Endometrial microvascular endothelial cells (primary cell): ENCODE measurements around the gene GASK1A. TPM values are rescaled to one million over a fixed set of nuclear protein-coding genes. Genes with fewer than 3 reads are reported as not detected.
"Not testable (repeated sequence)": the region's sequence is repeated elsewhere in the genome, so short reads cannot be mapped to it uniquely, and the experiment has no call there.

Experiments
- in situ Hi-C: cut with HindIII; loops from 2 replicates; pipeline ENCODE4 v1.10.0; 2017; ENCODE audit warnings: low sequenced_read_pairs, low pct_unique_long_range_greater_than_20kb; ENCODE audit errors: inconsistent ontology term
- total RNA-seq: library from RNA; depleted of rRNA; stranded (reverse); fragments of >200 nt; gene quantifications from one replicate; pipeline ENCODE4 v1.2.3, GENCODE V29; 2015; ENCODE audit errors: inconsistent ontology term

GASK1A gene
- total RNA-seq, 1 donor from 2014 or later: not detected

GRCh38 chr3:43045079-43045478 lies 66.0 kb downstream of the GASK1A start:
- in situ Hi-C loops: not testable (repeated sequence)

DNA sequence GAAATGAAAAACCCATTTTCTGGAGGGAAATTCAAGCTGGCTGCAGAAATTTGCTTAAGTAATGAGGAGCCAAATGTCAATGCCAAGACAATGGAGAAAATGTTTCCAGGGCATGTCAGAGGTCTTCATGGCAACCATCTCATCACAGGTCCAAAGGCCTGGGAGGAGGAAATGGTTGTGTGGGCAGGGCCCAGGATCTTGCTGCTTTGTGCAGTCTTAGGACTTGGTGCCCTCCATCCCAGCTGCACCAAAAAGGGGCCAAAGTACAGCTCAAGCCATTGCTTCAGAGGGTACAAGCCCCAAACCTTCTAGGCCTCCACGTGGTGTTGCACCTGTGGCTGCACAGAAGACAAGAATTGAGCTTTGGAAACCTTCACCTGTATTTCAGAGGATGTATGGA lies 67.5 kb downstream of the GASK1A start:
- in situ Hi-C loops: no loop called here

DNA sequence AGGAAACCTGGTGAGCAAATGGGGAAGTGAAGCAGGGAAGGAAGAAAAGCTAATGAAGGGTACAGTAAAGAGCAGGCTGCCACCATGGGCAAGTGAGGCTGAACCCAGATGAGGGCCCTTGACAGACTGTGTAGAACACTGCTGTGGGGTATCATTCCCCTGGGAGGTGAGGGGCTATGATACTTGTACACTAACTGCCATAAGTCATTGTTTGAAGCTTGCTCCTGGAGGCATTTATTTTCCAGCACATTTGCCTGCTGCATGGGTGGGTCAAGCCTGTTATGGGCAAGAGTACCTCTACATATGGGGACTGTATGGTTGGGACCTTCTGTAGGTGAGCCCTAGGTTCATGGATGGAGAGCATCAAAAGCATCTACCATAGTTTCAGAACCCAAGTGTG lies 69.4 kb downstream of the GASK1A start:
- in situ Hi-C loops: no loop called here

DNA sequence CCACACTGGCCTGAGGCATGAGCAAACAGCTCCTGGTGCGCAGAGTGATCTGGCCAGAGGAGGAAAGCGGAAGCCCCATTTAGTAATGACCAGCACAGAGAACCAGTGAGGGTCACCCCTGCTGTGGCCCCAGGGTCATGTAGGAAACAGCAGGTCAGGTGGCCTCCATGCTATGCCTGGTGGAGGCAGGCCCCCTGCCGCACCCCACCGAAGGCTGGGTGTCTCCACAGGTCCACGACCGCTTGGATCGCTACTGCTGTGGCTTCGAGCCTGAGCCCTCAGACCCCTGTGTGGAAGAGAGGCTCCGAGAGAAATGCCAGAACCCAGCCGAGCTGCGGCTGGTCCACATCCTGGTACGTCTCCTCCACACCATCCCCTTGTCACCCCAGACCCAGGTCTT lies 74.2 kb downstream of the GASK1A start:
- in situ Hi-C loops: no loop called here

GRCh38 chr3:43054754-43055153 lies 75.6 kb downstream of the GASK1A start:
- in situ Hi-C loops: no loop called here

DNA sequence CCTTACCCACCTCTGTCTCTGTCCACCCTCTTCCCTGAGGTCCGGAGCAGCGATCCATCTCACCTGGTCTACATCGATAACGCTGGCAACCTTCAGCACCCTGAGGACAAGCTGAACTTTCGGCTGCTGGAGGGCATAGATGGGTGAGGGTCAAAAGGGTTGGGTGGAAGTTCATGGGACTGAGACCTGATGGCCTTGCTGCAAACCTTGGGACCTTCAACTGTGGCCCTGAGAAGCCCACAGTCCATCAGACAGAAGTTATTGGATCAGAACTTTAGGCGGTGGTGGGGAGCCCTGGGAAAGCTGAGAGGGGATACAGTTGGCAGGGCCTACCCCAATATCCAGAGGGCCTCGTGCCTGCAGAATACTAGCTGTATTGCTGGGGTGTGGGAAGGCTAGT lies 76.3 kb downstream of the GASK1A start:
- in situ Hi-C loops: no loop called here

DNA sequence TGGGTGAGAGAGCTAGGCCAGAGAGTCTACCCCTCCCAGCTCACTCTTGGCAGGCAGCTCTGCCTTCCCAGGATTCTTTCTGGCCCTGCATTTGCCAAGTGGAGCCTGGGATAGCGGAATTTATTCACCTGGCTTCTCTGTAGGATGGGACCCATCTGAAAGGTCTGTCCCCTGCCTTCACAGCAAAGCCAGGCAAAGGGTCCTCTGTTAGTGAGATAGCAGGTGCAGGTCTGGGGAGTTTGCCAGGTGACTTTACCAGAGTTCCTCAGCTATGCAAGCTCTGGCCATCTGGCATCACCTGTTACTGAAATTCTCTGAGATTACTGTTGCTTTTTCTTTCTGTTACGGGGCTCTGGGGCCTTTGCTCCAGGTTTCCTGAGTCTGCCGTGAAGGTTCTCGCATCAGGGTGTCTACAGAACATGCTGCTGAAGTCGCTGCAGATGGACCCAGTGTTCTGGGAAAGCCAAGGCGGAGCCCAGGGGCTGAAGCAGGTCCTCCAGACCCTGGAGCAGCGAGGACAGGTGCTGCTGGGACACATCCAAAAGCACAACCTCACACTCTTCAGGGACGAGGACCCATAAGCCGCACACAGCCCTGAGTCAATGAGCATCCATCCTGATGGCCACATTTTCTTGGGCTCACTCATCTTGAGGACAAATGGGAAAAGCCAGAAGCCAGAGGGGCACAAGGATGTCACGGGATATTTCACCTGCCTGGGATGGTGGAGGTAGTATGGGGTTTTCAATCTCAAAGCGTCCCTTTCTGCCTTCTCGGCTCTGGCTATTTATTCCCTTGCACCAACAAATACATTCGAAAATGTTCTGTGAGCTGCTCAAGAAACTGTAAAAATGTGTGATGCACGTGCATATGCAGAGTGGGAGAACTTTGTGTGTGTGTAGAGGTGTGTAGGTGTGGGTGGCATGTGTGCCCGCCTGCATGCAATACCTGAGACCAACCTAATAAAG lies 77.0 kb downstream of the GASK1A start:
- in situ Hi-C loops: no loop called here

DNA sequence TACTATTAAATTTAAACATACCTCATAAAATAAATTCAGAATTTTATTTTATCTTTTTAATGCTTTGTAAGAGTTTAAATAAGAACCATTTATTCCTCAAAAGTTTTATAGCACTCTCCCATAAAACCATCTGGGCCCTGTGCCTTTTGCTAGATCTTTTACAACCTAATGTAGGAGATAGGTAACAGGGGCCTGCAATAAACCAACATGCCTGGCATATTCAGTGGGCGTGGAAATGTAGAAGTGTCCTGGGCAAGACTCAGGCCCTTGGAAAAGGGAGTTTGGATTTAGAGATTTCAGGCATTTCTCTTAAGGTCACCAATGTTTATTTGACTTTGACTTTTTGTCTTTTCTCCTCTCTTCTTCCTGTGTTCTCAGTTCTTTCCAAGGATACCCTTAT lies 80.3 kb downstream of the GASK1A start:
- in situ Hi-C loops: no loop called here

DNA sequence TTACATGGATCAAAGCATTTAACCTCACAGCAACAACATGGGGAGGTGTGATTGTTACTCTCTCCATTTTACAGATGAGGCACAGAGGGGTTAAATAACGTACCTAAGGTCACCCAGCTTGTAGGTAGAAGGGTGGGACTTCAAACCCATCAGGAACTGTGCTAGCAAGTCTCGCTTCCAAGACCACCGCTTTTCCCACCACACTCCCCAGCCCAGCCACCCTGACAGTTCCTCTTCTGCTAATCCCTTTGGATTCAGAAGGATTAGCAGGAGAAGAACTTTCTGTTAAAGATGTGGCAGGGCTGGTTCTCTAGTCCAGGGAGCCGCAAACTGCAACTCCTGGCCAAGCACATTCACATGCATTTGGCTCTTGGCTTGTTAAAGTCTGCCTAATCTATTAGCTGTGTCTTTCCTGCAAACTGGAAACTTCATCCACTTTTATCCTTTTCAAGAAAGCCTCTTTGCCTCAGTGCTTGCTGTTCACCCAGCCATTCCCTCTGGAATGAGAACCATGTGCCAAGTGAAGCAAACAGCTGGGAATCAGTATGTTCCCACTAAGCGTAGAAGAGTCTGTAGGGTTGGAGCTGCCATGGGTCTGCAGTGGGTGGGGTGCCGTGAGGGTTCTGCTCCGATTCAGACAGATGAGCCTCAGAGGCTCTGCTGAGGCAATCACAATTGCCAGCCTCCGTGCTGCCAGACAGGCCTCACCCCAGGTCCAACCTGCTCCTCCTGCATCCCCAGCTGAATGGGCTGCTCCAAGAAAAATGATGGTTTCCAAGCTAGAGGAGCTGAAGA lies 82.2 kb downstream of the GASK1A start:
- in situ Hi-C loops: no loop called here

- in situ Hi-C loops: no loop called here
These were observed 83.0 kb downstream of the GASK1A start for GRCh38 chr3:43062040-43062563.

GRCh38 chr3:43062564-43063040 lies 83.5 kb downstream of the GASK1A start:
- in situ Hi-C loops: no loop called here

DNA sequence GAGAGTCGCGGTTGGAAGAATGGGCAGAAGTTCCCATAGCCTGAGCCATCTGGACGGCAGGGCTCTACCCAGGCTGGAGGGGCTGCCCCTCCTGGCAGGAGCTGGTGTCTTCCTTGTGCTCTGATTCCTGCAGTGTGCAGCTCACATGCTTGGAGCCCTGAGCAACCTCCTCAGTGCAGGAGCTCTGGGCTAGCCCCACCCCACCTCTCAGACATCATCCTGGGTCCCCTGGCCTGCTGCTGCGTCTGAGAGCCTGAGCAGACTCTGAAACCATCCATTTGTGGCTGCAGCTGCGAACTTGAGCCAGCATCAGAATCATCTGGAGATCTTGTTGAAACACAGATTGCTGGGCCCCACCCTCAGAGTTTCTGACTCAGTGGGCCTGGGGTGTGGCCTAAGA lies 84.0 kb downstream of the GASK1A start:
- in situ Hi-C loops: no loop called here

DNA sequence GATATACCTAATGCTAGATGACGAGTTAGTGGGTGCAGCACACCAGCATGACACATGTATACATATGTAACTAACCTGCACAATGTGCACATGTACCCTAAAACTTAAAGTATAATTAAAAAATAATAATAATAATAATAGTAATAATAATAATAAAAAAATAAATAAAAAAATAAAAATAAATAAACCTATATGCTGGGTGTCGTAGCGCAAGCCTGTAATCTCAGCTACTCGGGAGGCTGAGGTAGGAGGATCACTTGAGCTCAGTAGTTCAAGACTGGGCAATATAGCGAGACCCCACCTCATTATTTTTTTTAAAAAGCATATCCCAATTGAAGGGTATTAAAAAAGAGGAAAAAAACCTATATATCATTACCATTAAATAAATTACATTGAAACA lies 91.6 kb downstream of the GASK1A start:
- in situ Hi-C loops: not testable (repeated sequence)

- in situ Hi-C loops: no loop called here
These were observed 92.3 kb downstream of the GASK1A start for GRCh38 chr3:43071313-43071893.

GRCh38 chr3:43072361-43072760 lies 93.2 kb downstream of the GASK1A start:
- in situ Hi-C loops: no loop called here

- in situ Hi-C loops: no loop called here
These were observed 94.2 kb downstream of the GASK1A start for GRCh38 chr3:43073116-43073835.

- in situ Hi-C loops: no loop called here
These were observed 94.7 kb downstream of the GASK1A start for GRCh38 chr3:43073836-43074220.

- in situ Hi-C loops: no loop called here
These were observed 95.4 kb downstream of the GASK1A start for GRCh38 chr3:43074482-43074881.
